GM23248 (cell line): ENCODE data around the gene PIM1. TPM values are rescaled to one million over a fixed set of nuclear protein-coding genes. Genes with fewer than 3 reads are reported as not detected.

Experiments
- DNase-seq: peaks from one replicate; pipeline ENCODE4 v3.0.0-alpha.2; 2015
- H2AFZ ChIP-seq: fragments of 200-600 bp; sonication (generic); 2 replicates; pipeline ENCODE4 v1.6.1; 2016; ENCODE audit warnings: antibody characterized with exemption
- H3F3A ChIP-seq: fragments of 200-600 bp; sonication (generic); 2 replicates; pipeline ENCODE4 v1.6.1; 2016; ENCODE audit warnings: mild to moderate bottlenecking, antibody characterized with exemption, mixed run types; ENCODE audit not compliant: insufficient read depth
- H3K27ac ChIP-seq: fragments of 200-600 bp; sonication (generic); 2 replicates; pipeline ENCODE4 v1.5.1; 2016; ENCODE audit warnings: mild to moderate bottlenecking
- H3K27me3 ChIP-seq: fragments of 200-600 bp; sonication (generic); replicated peaks from 2 replicates; pipeline ENCODE4 v1.6.1; 2016; ENCODE audit warnings: mild to moderate bottlenecking; ENCODE audit not compliant: insufficient read depth
- H3K36me3 ChIP-seq: fragments of 200-600 bp; sonication (generic); 2 replicates; pipeline ENCODE4 v1.6.1; 2016; ENCODE audit warnings: low read depth, mild to moderate bottlenecking
- H3K4me1 ChIP-seq: fragments of 200-600 bp; sonication (generic); 2 replicates; pipeline ENCODE4 v1.6.1; 2016; ENCODE audit warnings: mild to moderate bottlenecking; ENCODE audit not compliant: insufficient read depth
- H3K4me2 ChIP-seq: fragments of 200-600 bp; sonication (generic); one replicate; pipeline ENCODE4 v1.6.1; 2016; ENCODE audit warnings: mild to moderate bottlenecking; ENCODE audit not compliant: unreplicated experiment
- H3K4me3 ChIP-seq: fragments of 200-600 bp; sonication (generic); 2 replicates; pipeline ENCODE4 v1.5.1; 2016; ENCODE audit warnings: mild to moderate bottlenecking
- H3K79me2 ChIP-seq: fragments of 200-600 bp; sonication (generic); 2 replicates; pipeline ENCODE4 v1.6.1; 2016; ENCODE audit warnings: mild to moderate bottlenecking; ENCODE audit not compliant: insufficient read depth
- H3K9ac ChIP-seq: fragments of 200-600 bp; sonication (generic); 2 replicates; pipeline ENCODE4 v1.6.1; 2016; ENCODE audit warnings: mild to moderate bottlenecking
- H3K9me2 ChIP-seq: fragments of 200-600 bp; sonication (generic); 2 replicates; pipeline ENCODE4 v1.6.1; 2016; ENCODE audit warnings: mixed run types, mild to moderate bottlenecking, moderate library complexity; ENCODE audit not compliant: insufficient read depth
- H3K9me3 ChIP-seq: fragments of 200-600 bp; sonication (generic); one replicate; pipeline ENCODE4 v1.6.1; 2017; ENCODE audit warnings: low read depth
- H4K20me1 ChIP-seq: fragments of 200-600 bp; sonication (generic); 2 replicates; pipeline ENCODE4 v1.6.0; 2016; ENCODE audit not compliant: insufficient read depth
- EZH2 ChIP-seq: fragments of 200-600 bp; sonication (generic); IDR thresholded peaks from 2 replicates; pipeline ENCODE4 v1.6.1; 2018; ENCODE audit warnings: antibody characterized with exemption, mild to moderate bottlenecking; ENCODE audit not compliant: insufficient read depth, poor library complexity, severe bottlenecking
- EZH2phosphoT487 ChIP-seq: fragments of 200-600 bp; sonication (generic); IDR thresholded peaks from 2 replicates; pipeline ENCODE4 v1.6.1; 2018; ENCODE audit warnings: antibody characterized with exemption, moderate library complexity, mild to moderate bottlenecking, low read depth; ENCODE audit not compliant: insufficient read depth
- whole genome bisulfite sequencing, 2 experiments: methylation state at CpG; one replicate each; pipeline ENCODE4 v1.1.6; 2015 to 2017; ENCODE audit warnings: low lambda C conversion rate in 2 of 2, low coverage in 1 of 2; ENCODE audit errors: missing lambda C conversion rate in 2 of 2; 5-methylcytosine and 5-hydroxymethylcytosine counted together
- in situ Hi-C: fragments of 300-500 bp; cut with MboI; formaldehyde crosslinking; loops from 2 replicates; pipeline ENCODE4 v1.15.0; 2020
- polyA plus RNA-seq: library from polyadenylated mRNA; unstranded; fragments of >200 nt; fragmentation: Nextera tagmentation; extraction: Ambion mirVana; gene quantifications from 2 replicates; pipeline ENCODE4 v1.2.1, GENCODE V29; 2016
- total RNA-seq: library from RNA; depleted of rRNA; stranded (reverse); fragments of >200 nt; shearing (Covaris generic); gene quantifications from 2 replicates; pipeline ENCODE4 v1.2.3, GENCODE V29; 2014; rRNA removed

PIM1 gene
- total and polyA plus RNA-seq, 2 experiments from 2014 or later = 12.0 to 15.5 TPM

- Histone ChIP-seq H3K9ac (no peak overlapping the region), H3K9me3 (no peaks in the 10 kb centered on the region), H3K4me2 (no peak overlapping the region), H3K36me3 (no peaks in the 10 kb centered on the region), H2AFZ (no peak overlapping the region), H3K4me1 (peaks cover 4% of the 10 kb centered on the region; the same call in 1 of the 2 replicates), H4K20me1 (no peaks in the 10 kb centered on the region), H3K27me3 (no peaks in the 10 kb centered on the region), H3K79me2 (no peaks in the 10 kb centered on the region), H3K9me2 (no peaks in the 10 kb centered on the region), H3F3A (no peaks in the 10 kb centered on the region; the same call in 1 of the 2 replicates), H3K27ac (no peak overlapping the region), H3K4me3 (no peak overlapping the region)
- DNase-seq = no peak
- TF ChIP-seq EZH2phosphoT487 (no peak), EZH2 (no peak)
- in situ Hi-C loops = loop anchor here (10.0 to 25.0 kb wide), 2 partner anchors 331 to 444 kb away; partner anchors contain the start of gene C6orf89
- WGBS, 2 experiments = 69 to 73% methylated on average over 8 of the region's 8 CpGs
Measured at GRCh38 chr6:37218511-37218910, 48.6 kb downstream of the PIM1 start.

- H3K27ac ChIP-seq = no peak overlapping the region
- H3K79me2 ChIP-seq = no peaks in the 10 kb centered on the region
- no peaks in the 10 kb centered on the region for H3K36me3 ChIP-seq
- in situ Hi-C loops = loop anchor here (25.0 kb wide), 1 partner anchor 334 kb away; the partner anchor contains the start of gene C6orf89
- no peak for TF ChIP-seq EZH2phosphoT487
- no peak for TF ChIP-seq EZH2
- H4K20me1 ChIP-seq = no peaks in the 10 kb centered on the region
- H3F3A ChIP-seq = no peaks in the 10 kb centered on the region; the same call in 1 of the 2 replicates
- 59 to 62% methylated on average over 6 of the region's 6 CpGs for WGBS, 2 experiments
- H3K4me2 ChIP-seq = peak overlapping the region; percentile 74
- peak overlapping the region; percentile 74; the same call in 1 of the 2 replicates for H3K4me3 ChIP-seq
- no peaks in the 10 kb centered on the region for H3K9me3 ChIP-seq
- peak overlapping the region; percentile 51; the same call in 1 of the 2 replicates for H3K9ac ChIP-seq
- no peaks in the 10 kb centered on the region for H3K9me2 ChIP-seq
- no peak for DNase-seq
- H2AFZ ChIP-seq = peak overlapping the region; percentile 80
- H3K27me3 ChIP-seq = no peaks in the 10 kb centered on the region
- H3K4me1 ChIP-seq = peaks cover 4% of the 10 kb centered on the region; the same call in 1 of the 2 replicates
Measured at GRCh38 chr6:37221585-37222124, 51.7 kb downstream of the PIM1 start.

- peak; percentile 86 for DNase-seq
- Histone ChIP-seq H3K36me3 (no peaks in the 10 kb centered on the region), H3K4me3 (peak overlapping the region; percentile 74), H3K9me2 (no peaks in the 10 kb centered on the region), H3K79me2 (no peaks in the 10 kb centered on the region), H3F3A (no peaks in the 10 kb centered on the region; the same call in 1 of the 2 replicates), H2AFZ (peak overlapping the region; percentile 80), H4K20me1 (no peaks in the 10 kb centered on the region), H3K4me2 (peak overlapping the region; percentile 74), H3K27ac (no peak overlapping the region), H3K4me1 (peaks cover 4% of the 10 kb centered on the region; the same call in 1 of the 2 replicates), H3K9me3 (no peaks in the 10 kb centered on the region), H3K27me3 (no peaks in the 10 kb centered on the region), H3K9ac (peak overlapping the region; percentile 51)
- WGBS, 2 experiments = 2 to 3% methylated on average over 33 to 38 of the region's 39 CpGs
- TF ChIP-seq EZH2phosphoT487 = no peak
- no peak for TF ChIP-seq EZH2
- in situ Hi-C loops = loop anchor here (25.0 kb wide), 1 partner anchor 335 kb away; the partner anchor contains the start of gene C6orf89
Measured at GRCh38 chr6:37222125-37222967, 52.4 kb downstream of the PIM1 start.

- DNase-seq = no peak
- no peaks in the 10 kb centered on the region for H3K36me3 ChIP-seq
- H3K4me2 ChIP-seq = peak overlapping the region; percentile 74
- peaks cover 4% of the 10 kb centered on the region; the same call in 1 of the 2 replicates for H3K4me1 ChIP-seq
- no peaks in the 10 kb centered on the region for H3K9me3 ChIP-seq
- in situ Hi-C loops = loop anchor here (25.0 kb wide), 1 partner anchor 336 kb away; the partner anchor contains the start of gene C6orf89
- no peaks in the 10 kb centered on the region for H4K20me1 ChIP-seq
- peak overlapping the region; percentile 74 for H3K4me3 ChIP-seq
- H3K9ac ChIP-seq = peak overlapping the region; percentile 51
- H3K27me3 ChIP-seq = no peaks in the 10 kb centered on the region
- H3F3A ChIP-seq = no peaks in the 10 kb centered on the region
- no peaks in the 10 kb centered on the region for H3K79me2 ChIP-seq
- H2AFZ ChIP-seq = peak overlapping the region; percentile 80
- TF ChIP-seq EZH2phosphoT487 (no peak), EZH2 (no peak)
- no peaks in the 10 kb centered on the region for H3K9me2 ChIP-seq
- H3K27ac ChIP-seq = no peak overlapping the region
Measured at GRCh38 chr6:37222992-37223391, 53.0 kb downstream of the PIM1 start.

Other genes starting within 250 kb of the PIM1 start
- 181 and 227 TPM in 2 replicates for gene PI16, start 215.4 kb upstream of the PIM1 start, total RNA-seq
- 390 and 398 TPM in 2 replicates for gene PI16, start 215.4 kb upstream of the PIM1 start, polyA plus RNA-seq
- 418 and 473 TPM in 2 replicates for gene MTCH1, start 184.0 kb upstream of the PIM1 start, total RNA-seq
- gene MTCH1, start 184.0 kb upstream of the PIM1 start, polyA plus RNA-seq = 370 and 395 TPM in 2 replicates
- gene FGD2, start 164.5 kb upstream of the PIM1 start, total RNA-seq = not detected in 2 replicates
- gene FGD2, start 164.5 kb upstream of the PIM1 start, polyA plus RNA-seq = not detected in 2 replicates
- gene TBC1D22B, start 87.6 kb downstream of the PIM1 start, total RNA-seq = 5.0 and 12.1 TPM in 2 replicates
- gene TBC1D22B, start 87.6 kb downstream of the PIM1 start, polyA plus RNA-seq = 7.4 and 8.3 TPM in 2 replicates
- gene TMEM217, start 88.0 kb downstream of the PIM1 start, total RNA-seq = 1.2 and 4.6 TPM in 2 replicates
- gene TMEM217, start 88.0 kb downstream of the PIM1 start, polyA plus RNA-seq = 4.4 and 6.5 TPM in 2 replicates
- 21.6 and 34.2 TPM in 2 replicates for gene RNF8, start 183.8 kb downstream of the PIM1 start, total RNA-seq
- gene RNF8, start 183.8 kb downstream of the PIM1 start, polyA plus RNA-seq = 19.3 and 19.7 TPM in 2 replicates